NCI-H1048 (cell line): Measurements from ENCODE around the gene FKBP6.
"Not testable (repeated sequence)": the region's sequence is repeated elsewhere in the genome, so short reads cannot be mapped to it uniquely, and the experiment has no call there.

Source experiments
- DNase-seq: peaks from one replicate; lab custom pipeline; 2025; lab: John Stamatoyannopoulos, UW

Gene FKBP6

GRCh38 chr7:73358590-73359275 lies 30.8 kb downstream of the FKBP6 start:
- DNase-seq = no peak

DNA sequence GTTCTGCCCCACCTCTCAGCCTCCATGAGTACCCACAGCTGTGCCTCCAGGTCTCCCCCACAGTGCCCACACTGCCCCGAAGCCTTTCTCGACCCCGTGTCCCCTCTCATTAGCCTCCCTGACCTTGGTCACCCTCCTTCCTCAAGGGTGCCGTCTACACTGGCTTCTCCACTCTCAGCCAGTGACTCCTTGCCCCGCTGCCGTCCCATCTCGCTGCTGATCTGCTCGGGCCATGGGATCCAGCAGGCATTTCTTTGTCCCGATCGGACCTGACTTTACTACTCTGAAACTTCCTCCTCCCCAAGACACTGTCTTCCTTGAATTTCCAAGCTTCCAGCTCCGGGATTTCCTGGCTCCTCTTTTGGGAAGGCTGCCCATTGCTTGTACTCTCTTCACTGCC lies 31.3 kb downstream of the FKBP6 start:
- DNase-seq = no peak

- DNase-seq = no peak
These were observed 31.9 kb downstream of the FKBP6 start for GRCh38 chr7:73359746-73360375.

DNA sequence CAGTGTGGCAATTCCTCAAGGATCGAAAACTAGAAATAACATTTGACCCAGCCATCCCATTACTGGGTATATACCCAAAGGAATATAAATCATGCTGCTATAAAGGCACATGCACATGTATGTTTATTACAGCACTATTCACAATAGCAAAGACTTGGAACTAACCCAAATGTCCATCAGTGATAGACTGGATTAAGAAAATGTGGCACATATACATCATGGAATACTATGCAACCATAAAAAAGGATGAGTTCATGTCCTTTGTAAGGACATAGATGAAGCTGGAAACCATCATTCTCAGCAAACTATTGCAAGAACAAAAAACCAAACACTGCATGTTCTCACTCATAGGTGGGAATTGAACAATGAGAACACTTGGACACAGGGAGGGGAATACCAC lies 32.6 kb downstream of the FKBP6 start:
- DNase-seq = not testable (repeated sequence)

- DNase-seq = no peak
These were observed 35.5 kb downstream of the FKBP6 start for GRCh38 chr7:73363225-73364005.

DNA sequence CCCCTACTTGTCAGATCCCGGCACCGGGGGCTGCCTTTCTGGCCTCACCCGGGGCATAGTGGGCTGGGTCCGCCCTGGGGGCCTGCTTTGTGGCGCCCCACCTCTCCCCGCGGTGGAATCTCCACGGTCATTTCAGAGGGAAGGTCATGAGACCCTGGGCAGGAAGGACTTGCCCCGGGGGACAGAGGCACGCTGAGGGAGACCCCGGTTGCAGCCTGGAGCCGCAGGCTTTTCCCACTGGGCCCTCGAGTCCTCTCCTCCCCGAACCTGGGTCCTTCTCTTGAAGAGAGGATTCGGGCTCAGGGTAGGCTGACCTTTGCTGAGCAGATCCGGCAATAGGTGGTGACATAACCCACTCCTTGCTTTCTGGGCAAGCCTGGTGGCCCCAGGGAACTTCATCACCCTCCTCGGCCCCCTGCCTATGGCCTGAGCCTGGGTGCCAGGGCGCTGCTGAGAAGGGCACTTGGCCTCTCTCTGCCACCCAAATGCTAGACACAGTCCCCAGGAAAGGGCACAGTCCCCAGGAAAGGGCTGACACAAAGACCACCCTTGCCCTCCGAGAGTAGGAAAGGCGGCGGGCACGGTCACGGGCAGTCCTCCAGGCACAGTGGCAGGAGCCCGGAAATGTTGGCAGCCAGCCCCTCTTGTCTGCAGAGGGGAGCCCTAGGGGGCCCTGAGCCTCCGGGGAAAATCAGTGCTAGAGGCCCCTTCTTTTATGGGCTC lies 36.2 kb downstream of the FKBP6 start:
- no peak for DNase-seq

DNA sequence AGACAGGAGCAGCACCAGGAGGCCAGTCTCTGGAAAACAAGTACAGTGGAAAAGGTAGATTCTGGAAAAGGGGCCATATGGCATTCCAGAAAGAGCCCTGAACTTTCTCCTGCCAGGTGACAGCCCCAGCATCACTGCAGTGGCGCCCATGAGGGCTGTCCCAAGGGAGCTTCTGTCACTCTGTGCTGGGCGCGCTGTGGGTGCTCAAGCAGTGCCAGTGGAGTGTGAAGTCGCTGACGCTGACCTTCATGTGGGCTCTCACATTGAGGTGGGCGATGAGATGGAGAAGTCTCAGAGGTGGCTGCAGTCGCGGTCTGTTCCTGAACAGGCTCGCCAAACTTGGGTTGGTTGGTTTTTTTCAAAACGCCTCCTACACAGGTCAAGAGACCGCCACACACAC lies 38.2 kb downstream of the FKBP6 start:
- DNase-seq = no peak

DNA sequence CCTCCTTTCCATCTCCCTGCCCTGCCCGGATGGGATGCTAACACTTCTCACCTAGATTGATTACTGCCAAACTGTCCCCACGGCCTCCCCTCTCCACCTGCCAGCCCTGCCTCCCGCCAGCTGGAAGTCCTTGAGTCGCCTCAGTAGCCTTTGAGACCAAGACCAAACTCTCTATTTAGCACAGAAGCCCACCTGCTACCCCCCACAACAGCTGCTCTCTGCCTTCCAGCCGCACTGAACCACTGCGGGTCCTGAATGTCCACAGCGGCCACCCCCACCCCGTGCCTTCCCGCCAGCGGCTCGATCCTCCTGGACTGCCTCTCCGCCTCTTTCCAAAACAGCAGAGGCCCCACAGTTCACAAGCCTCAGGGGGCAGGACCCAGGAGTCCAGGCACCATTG lies 39.0 kb downstream of the FKBP6 start:
- DNase-seq = no peak

GRCh38 chr7:73369009-73369408 lies 41.0 kb downstream of the FKBP6 start:
- no peak for DNase-seq

- DNase-seq = no peak
These were observed 41.7 kb downstream of the FKBP6 start for GRCh38 chr7:73369622-73370021.

- DNase-seq = no peak
These were observed 45.8 kb downstream of the FKBP6 start for GRCh38 chr7:73373741-73374140.

DNA sequence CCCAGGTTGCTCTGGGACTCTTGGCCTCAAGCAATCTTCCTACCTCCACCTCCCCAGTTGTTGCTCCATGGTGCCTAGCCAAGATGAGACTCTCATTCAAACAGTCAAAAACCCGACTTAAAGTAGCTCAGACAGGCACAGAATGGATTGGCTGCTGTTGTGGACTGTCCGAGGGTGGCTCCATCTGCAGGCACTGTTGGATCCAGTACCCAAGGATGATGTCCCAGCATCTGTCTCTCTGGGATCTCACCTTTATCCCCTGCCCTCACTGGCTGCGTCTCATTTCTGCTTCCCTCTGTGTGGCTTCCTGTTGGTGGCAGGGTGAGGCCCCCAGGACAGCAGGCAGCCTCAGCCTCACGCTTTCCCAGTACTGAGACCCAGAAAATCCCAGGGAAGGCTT lies 48.3 kb downstream of the FKBP6 start:
- DNase-seq = not testable (repeated sequence)

- no peak for DNase-seq
These were observed 48.9 kb downstream of the FKBP6 start for GRCh38 chr7:73376671-73377412.

GRCh38 chr7:73377413-73378200 lies 49.6 kb downstream of the FKBP6 start:
- not testable (repeated sequence) for DNase-seq

- DNase-seq = no peak
These were observed 55.1 kb downstream of the FKBP6 start for GRCh38 chr7:73382934-73383503.

DNA sequence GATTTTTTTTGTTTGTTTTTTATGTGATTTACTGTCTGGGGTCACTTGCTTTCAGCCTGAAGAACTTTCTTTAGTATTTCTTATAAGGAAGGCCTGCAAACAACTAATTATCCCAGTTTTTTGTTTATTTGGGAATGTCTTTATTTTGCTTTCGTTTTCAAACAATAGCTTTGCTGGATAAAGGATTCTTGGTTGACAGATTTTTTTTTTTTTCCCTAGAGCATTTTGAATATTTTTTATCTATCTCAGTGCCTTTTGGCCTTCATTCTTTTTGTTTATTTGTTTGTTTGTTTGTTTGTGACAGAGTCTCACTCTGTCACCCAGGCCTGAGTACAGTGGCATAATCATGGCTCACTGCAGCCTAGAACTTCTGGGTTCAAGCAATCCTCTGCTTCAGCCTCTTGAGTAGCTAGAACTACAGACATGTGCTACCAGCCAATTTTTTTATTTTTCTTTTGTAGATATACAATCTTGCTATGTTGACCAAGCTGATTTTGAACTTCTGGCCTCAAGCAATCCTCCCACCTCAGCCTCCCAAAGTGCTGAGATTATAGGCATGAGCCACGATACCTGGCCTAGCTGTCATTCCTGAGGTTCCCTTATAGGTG lies 59.4 kb downstream of the FKBP6 start:
- DNase-seq = no peak

DNA sequence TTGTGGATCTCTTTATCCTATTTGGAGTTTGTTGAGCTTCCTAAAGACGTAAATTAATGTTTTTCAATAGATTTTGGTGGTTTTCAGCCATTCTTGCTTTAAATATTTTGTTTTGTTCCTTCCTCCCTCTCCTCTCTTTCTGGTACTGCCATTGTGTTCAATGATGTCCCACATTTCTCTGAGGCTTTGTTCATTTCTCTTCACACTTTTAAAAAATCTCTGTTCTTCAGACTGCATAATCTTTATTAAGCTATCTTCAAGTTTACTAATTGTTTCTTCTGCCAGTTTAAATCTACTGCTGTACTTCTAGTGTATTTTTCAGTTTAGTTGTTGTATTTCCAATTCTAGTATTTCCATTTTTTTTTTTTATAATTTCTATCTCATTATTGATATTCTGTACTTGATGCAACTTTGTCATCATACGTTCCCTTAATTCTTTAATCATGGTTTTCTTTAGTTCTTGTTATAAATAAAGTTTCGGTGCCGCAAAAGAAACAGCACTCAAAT lies 60.0 kb downstream of the FKBP6 start:
- DNase-seq = no peak

DNA sequence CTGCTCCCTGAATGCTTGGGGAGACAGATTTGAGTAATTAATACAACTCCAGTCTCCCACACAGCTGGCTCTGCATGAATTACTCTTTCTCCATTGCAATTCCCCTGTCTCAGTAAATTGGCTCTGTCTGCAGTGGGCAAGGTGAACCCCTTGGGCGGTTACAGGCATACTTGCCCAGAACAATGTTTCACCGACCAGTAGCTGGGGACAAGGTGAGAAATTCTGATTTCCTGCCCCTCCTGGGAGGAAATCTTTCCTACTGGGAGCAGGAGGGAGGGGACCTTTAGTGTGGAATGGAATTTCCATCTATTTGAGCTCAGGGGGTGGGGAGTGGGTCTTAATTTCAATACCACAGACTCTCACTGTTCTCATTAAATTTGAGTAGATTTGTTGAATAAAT lies 63.4 kb downstream of the FKBP6 start:
- no peak for DNase-seq

DNA sequence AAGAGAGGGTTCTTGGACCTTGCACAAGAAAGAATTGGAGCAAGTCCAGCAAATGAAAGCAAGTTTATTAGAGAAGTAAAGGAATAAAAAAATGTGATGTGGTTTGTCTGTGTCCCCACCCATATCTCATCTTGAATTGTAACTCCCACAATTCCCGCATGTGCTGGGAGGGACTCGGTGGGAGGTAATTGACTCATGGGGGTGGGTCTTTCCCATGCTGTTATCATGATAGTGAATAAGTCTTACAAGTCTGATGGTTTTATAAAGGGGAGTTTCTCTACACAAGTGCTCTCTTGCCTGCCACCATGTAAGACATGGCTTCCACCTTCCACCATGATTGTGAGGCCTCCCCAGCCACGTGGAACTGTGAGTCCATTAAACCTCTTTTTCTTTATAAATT lies 66.5 kb downstream of the FKBP6 start:
- DNase-seq = no peak
